GM12891 (cell line): ENCODE results near the gene MZB1.

Source experiments
- DNase-seq: peaks from one replicate; pipeline ENCODE4 v3.0.0; 2011; ENCODE audit warnings: low spot score; ENCODE audit not compliant: insufficient read length
- FAIRE-seq: peaks from 2 replicates; lab custom pipeline; 2011; peaks lifted over from hg19 to GRCh38; lab: Jason Lieb, UNC
- PAX5 ChIP-seq: IDR thresholded peaks from 2 replicates; pipeline ENCODE4 v1.6.1; 2011; ENCODE audit warnings: low read length, moderate library complexity, mild to moderate bottlenecking; ENCODE audit not compliant: insufficient read depth, severe bottlenecking
- POLR2A ChIP-seq: IDR thresholded peaks from 2 replicates; pipeline ENCODE4 v1.6.1; 2011; ENCODE audit warnings: low read depth, low read length, control low read depth
- POLR2AphosphoS5 ChIP-seq: IDR thresholded peaks from 2 replicates; pipeline ENCODE4 v1.6.1; 2011; ENCODE audit warnings: low read depth, low read length, control low read depth
- POU2F2 ChIP-seq: IDR thresholded peaks from 2 replicates; pipeline ENCODE4 v1.6.1; 2011; ENCODE audit warnings: low read depth, mild to moderate bottlenecking, control low read depth, low read length, moderate library complexity
- SPI1 ChIP-seq: IDR thresholded peaks from 2 replicates; pipeline ENCODE4 v1.6.1; 2011; ENCODE audit warnings: low read depth, low read length, control low read depth
- TAF1 ChIP-seq: IDR thresholded peaks from 2 replicates; pipeline ENCODE4 v1.6.1; 2011; ENCODE audit warnings: low read depth, low read length, control low read depth

Gene MZB1

DNA sequence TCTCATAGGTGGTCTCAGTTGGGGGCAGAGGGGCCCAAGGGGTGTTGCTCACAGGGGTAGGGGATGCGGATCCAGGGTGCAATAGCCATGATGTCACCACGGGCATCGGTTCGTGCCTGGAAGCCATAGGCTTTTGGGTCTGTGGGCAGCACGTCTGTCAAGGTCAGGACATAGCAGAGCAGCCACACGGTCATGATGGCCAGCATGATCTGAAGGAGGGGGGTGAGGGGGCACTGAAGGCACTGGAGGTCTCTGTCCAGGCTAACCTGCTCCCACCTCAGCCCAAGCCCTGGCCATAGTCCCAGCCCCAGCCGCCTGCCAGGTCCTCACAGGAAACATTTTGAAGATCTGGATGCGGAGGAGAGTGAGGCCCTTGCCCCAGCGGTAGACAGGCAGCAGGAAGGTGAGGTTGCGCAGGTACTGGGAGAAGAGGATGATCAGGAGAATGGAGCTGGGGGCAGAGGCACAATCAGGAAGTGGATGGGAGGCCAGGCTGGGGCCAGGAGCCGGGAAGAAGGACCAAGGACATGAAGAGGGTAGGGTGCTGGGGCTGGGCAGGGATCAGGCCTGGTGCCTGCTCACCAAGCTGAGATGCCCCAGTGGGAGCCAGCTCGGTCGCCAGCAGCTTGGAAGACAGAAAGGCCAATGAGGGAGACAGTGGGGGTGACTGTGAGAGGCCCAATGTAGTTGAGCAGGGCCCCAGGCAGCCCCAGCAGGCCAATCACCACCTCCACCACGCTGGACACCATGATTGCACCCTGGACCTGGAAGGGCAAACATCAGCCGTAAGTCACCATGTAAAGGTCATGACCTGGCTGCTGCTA lies 9.9 kb downstream of the MZB1 start:
- FAIRE-seq = no peak
- TF ChIP-seq PAX5 (no peak), SPI1 (no peak), POLR2AphosphoS5 (no peak), POU2F2 (no peak), TAF1 (no peak), POLR2A (no peak)
- no peak for DNase-seq

DNA sequence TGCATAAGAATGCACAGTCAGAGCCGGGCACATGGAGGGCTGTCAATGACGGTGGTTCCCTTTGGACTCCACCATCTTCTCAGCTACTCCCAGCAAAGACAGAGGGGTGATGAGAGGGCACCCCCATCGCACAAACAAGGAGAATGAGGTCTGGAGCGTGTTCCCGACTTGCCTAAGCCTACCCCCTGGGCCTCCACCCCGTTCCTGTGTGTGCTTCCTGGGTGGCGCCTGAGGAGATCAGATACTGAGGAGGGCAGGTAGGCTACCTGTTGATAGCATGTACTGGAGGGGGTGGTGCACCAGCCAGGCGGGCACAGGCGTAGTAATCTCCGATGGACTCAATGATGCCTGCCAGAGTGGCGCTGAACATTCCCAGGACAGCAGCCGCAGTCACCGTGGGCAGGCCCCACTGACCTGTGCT lies 10.8 kb downstream of the MZB1 start:
- FAIRE-seq (no peak), DNase-seq (no peak)
- TF ChIP-seq POLR2AphosphoS5 = no peak
- no peak for TF ChIP-seq SPI1
- TF ChIP-seq POU2F2 = no peak
- TF ChIP-seq PAX5 = no peak

DNA sequence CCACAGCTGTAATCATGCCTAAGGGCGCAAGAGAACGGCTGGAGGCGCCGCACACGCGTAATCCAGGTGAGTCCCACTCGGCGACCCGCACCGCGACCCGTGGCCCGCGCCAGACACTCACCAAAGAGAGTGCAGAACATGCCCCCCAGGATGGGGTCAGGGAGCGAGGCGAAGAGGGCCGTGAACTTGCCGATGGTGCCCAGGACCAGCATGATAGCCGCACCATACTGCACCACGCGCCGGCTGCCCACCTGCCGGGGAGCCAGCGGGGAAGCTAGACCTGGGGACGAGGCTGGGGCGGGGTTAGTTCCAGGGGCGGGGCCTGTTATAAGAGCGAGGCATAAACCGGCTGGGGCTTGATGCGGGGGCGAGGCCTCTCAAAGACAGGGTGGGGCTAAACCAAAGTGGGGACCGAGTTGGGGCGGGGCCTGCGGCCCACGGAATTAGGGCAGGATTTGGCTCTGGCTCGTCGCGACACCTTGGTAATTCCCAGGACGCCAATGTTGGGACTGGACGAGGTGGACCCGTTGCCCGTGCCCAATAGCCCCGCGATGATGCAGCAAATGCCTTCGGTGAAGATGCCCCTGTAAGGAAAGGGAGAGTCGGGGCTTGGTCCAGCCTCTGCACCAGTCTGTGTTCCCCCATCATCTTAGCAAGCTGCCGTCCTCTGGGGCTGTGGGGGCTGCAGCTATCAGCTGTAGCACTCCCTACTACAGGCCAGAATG lies 11.4 kb downstream of the MZB1 start:
- no peak for TF ChIP-seq POLR2AphosphoS5
- TF ChIP-seq POLR2A = no peak
- no peak for TF ChIP-seq PAX5
- no peak for TF ChIP-seq TAF1
- no peak for TF ChIP-seq SPI1
- no peak for TF ChIP-seq POU2F2
- DNase-seq (no peak), FAIRE-seq (no peak)

DNA sequence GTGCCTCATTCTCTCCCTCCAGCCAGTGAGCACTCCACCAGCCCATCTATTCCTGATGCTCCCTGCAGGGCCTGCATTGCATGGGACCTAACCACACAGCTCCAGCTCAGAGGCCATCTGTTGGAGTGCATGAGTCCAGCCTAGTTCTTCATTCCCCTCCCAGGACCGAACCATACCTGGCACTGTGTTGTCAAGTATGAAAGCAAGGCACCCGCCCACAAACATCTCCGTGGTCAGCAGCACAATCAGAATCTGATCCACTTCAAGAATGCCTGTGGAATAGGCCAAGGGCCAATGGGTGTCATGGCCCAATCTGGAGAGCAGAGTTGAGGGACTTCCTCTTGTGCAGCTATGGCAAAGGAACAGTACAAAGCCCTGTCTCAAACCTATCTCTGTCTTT lies 12.5 kb downstream of the MZB1 start:
- TF ChIP-seq POU2F2 (no peak), SPI1 (no peak), TAF1 (no peak), POLR2AphosphoS5 (no peak), POLR2A (no peak), PAX5 (no peak)
- no peak for FAIRE-seq
- DNase-seq = no peak

DNA sequence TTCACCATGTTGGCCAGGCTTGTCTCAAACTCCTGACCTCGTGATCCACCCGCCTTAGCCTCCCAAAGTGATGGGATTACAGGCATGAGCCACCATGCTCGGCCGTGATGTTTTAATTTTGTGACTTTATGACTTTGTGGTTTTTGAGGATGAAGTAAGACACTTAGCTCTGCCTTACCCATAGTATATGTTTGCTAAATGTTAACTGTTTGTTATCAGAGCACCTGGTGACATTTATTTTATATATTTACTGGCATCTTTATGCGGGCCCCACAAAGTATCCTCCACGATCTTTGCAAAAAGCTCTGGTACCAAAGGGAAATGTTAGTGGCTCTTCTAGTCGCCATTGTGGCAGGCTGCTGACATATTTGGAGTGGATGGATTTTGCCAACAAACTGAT lies 13.3 kb downstream of the MZB1 start:
- FAIRE-seq = no peak
- no peak for TF ChIP-seq POLR2AphosphoS5
- TF ChIP-seq SPI1 = no peak
- no peak for TF ChIP-seq PAX5
- no peak for TF ChIP-seq POLR2A
- TF ChIP-seq TAF1 = no peak
- TF ChIP-seq POU2F2 = no peak
- DNase-seq = no peak

DNA sequence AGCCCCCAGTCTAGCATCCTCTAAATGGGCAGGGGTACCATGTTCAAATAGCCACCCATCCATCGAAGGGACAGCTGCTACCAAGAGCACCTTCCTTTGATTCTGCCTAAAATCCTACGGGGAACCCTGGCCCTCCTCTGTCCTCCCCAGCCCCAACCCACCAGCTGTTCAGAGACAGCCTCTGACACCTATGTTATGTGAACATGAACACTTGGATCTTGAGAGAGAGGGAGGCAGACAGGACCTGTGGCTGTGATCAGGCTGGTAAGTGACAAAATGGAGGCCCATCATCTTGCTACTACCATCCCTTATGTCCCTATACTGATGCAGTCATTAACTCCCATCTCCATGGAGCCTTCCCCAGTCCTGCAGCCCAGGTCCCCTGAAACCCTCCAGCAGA lies 14.8 kb downstream of the MZB1 start:
- no peak for DNase-seq
- TF ChIP-seq POU2F2 = no peak
- TF ChIP-seq PAX5 = no peak
- no peak for TF ChIP-seq POLR2AphosphoS5
- FAIRE-seq = peak; percentile 47

DNA sequence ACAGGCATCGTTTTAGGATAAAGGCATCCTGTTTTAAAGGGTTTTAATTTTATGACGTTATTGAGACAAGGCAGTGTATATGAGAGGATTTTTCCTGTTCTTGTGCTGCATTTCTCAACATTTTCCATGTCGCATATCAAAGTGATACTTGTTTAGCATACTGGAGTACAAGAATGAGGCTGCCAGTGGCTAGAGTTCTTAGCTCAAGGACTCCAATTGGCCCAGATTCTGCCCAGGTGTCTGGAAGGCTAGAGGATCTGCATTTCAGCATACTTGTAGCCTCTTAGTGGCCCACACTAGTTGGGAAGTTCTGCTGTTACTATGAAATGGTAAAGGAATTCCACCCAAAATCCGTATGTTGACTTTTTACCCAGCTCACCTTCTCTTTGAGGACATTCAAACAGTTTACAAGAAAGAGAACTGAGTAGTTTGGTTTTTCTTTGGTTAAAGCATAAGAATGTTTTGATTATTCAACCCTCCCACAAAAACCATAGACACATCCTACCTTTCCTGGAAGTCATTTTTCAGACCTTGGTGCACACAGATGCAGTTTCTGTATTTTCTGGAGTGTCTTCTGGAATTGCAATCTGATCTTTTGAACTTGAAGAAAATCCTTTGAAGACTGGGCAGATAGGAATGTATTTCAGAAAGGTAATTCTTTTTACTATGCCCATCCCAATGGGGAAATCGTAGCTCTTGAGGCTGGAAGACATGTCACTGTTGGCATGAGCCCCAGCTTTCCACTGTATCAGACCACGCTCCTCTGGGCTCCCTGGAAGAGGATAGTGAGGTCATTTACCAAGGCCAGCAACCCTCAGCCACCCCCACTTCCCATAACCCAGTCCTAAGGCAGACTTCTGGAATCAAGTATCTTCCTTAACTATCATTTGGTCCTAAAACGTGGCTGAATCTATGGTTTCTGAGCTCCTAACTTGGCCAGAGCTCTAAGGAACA lies 18.0 kb downstream of the MZB1 start:
- DNase-seq (no peak), FAIRE-seq (no peak)
- TF ChIP-seq POLR2AphosphoS5 = no peak
- no peak for TF ChIP-seq TAF1
- TF ChIP-seq PAX5 = no peak
- TF ChIP-seq POLR2A = no peak
- TF ChIP-seq POU2F2 = no peak

DNA sequence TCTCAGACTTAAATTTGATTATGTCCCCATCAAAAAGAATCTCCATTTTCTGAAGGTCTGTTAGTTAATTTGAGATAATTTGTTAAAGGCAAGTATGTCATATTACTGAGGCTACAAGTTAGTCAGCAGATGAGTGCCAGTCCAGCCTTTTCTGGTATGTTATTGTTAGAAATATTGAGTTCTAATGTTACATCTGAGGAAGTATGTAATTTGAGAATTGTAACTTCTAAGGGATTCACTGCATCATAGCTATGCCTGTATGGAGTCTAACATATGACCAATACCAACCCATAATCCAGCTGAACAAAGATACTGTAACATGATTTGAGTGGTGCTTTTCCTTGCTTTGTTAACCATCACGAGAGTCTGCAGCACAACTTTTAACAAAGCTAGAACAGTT lies 20.5 kb downstream of the MZB1 start:
- FAIRE-seq = no peak
- no peak for DNase-seq
- TF ChIP-seq POLR2AphosphoS5 = no peak
- TF ChIP-seq TAF1 = no peak

DNA sequence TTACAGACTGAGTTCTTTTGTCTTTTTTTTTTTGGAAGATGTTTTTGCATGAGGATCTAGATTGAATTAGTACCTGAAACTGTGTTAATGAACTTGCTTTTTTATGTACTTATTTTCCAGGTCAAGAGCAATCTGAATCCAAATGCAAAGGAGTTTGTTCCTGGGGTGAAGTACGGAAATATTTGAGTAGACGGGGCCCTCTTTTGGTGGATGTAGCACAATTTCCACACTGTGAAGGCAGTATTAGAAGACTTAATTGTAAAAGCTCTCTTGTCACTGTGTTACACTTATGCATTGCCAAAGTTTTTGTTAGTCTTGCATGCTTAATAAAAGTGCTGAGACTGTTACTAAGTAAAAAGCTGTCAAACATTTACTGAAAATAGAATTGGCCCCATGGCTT lies 21.1 kb downstream of the MZB1 start:
- DNase-seq = no peak

More for the DNA sequence above, 21.1 kb downstream of the MZB1 start:
- TF ChIP-seq PAX5 (no peak), POLR2A (no peak), TAF1 (no peak), SPI1 (no peak), POLR2AphosphoS5 (no peak)
- FAIRE-seq = no peak
